Right hindlimb (tissue), 1 donor: ENCODE data around the gene NTRK3.

Source experiments
- DNase-seq: peaks from one replicate; pipeline ENCODE4 v3.0.0-alpha.2; 2018

The NTRK3 gene

GRCh38 chr15:88225461-88225860 lies 31.1 kb downstream of the NTRK3 start:
- DNase-seq: no peak

- no peak for DNase-seq
Observed at GRCh38 chr15:88223084-88223483, 33.5 kb downstream of the NTRK3 start.

- DNase-seq: no peak
Observed at GRCh38 chr15:88221836-88222235, 34.7 kb downstream of the NTRK3 start.

GRCh38 chr15:88220443-88221335 lies 35.9 kb downstream of the NTRK3 start:
- DNase-seq: no peak

- DNase-seq: no peak
Observed at GRCh38 chr15:88219623-88220022, 36.9 kb downstream of the NTRK3 start.

GRCh38 chr15:88218557-88219221 lies 37.9 kb downstream of the NTRK3 start:
- no peak for DNase-seq

- DNase-seq: no peak
Observed at GRCh38 chr15:88215066-88215648, 41.4 kb downstream of the NTRK3 start.

GRCh38 chr15:88209111-88209510 lies 47.4 kb downstream of the NTRK3 start:
- no peak for DNase-seq

- DNase-seq: no peak
Observed at GRCh38 chr15:88208396-88208795, 48.1 kb downstream of the NTRK3 start.

GRCh38 chr15:88207565-88207964 lies 49.0 kb downstream of the NTRK3 start:
- no peak for DNase-seq

- DNase-seq: no peak
Observed at GRCh38 chr15:88204584-88204983, 52.0 kb downstream of the NTRK3 start.

GRCh38 chr15:88202231-88202630 lies 54.3 kb downstream of the NTRK3 start:
- no peak for DNase-seq

- no peak for DNase-seq
Observed at GRCh38 chr15:88201207-88201606, 55.3 kb downstream of the NTRK3 start.

- DNase-seq: no peak
Observed at GRCh38 chr15:88196961-88197360, 59.6 kb downstream of the NTRK3 start.

GRCh38 chr15:88194162-88194561 lies 62.4 kb downstream of the NTRK3 start:
- no peak for DNase-seq

- no peak for DNase-seq
Observed at GRCh38 chr15:88193415-88193814, 63.1 kb downstream of the NTRK3 start.

- peak; percentile 35 for DNase-seq
Observed at GRCh38 chr15:88191812-88192165, 64.8 kb downstream of the NTRK3 start.

- no peak for DNase-seq
Observed at GRCh38 chr15:88190232-88190631, 66.3 kb downstream of the NTRK3 start.

- DNase-seq: no peak
Observed at GRCh38 chr15:88188300-88188699, 68.2 kb downstream of the NTRK3 start.

- no peak for DNase-seq
Observed at GRCh38 chr15:88187195-88187594, 69.3 kb downstream of the NTRK3 start.

GRCh38 chr15:88185584-88185983 lies 71.0 kb downstream of the NTRK3 start:
- DNase-seq: no peak

GRCh38 chr15:88181613-88182012 lies 74.9 kb downstream of the NTRK3 start:
- DNase-seq: no peak

- no peak for DNase-seq
Observed at GRCh38 chr15:88179562-88179961, 77.0 kb downstream of the NTRK3 start.

GRCh38 chr15:88178631-88179030 lies 77.9 kb downstream of the NTRK3 start:
- no peak for DNase-seq
